Esophagus muscularis mucosa (tissue), 4 donors: ENCODE results near the gene POLD4. TPM values are rescaled to one million over a fixed set of nuclear protein-coding genes. Genes with fewer than 3 reads are reported as not detected.

Source experiments
- DNase-seq: peaks from one replicate; pipeline ENCODE4 v3.0.0-alpha.2; 2017; ENCODE audit errors: extremely low spot score
- H3K27ac ChIP-seq, 4 donors: fragments of 200-600 bp; sonication (generic); replicated peaks in 1 of 4; 1 replicate in 3 of 4; 2 replicates in 1 of 4; pipeline ENCODE4 v1.5.1; 2016 to 2019; ENCODE audit warnings: mild to moderate bottlenecking in 1 of 4
- H3K27me3 ChIP-seq, 4 donors: fragments of 200-600 bp; sonication (generic); one replicate each; pipeline versions ENCODE4 v1.5.1 to v1.6.0; 2016 to 2019
- H3K36me3 ChIP-seq, 4 donors: fragments of 200-600 bp; sonication (generic); one replicate each; pipeline ENCODE4 v1.5.1; 2016 to 2019
- H3K4me1 ChIP-seq, 4 donors: fragments of 200-600 bp; sonication (generic); one replicate each; pipeline ENCODE4 v1.5.1; 2016 to 2019
- H3K4me3 ChIP-seq, 4 donors: fragments of 200-600 bp; sonication (generic); 1 replicate in 2 of 4; 2 replicates in 2 of 4; pipeline ENCODE4 v1.5.1; 2016 to 2019; ENCODE audit warnings: mild to moderate bottlenecking in 4 of 4, moderate library complexity in 1 of 4
- H3K9me3 ChIP-seq, 4 donors: fragments of 200-600 bp; sonication (generic); 1 replicate in 3 of 4; 2 replicates in 1 of 4; pipeline ENCODE4 v1.5.1; 2016 to 2019
- EP300 ChIP-seq: sonication (generic); formaldehyde crosslinking; IDR thresholded peaks from one replicate; pipeline ENCODE4 v1.6.1; 2017; ENCODE audit warnings: antibody characterized with exemption
- POLR2A ChIP-seq: fragments of 450-650 bp; IDR thresholded peaks from one replicate; pipeline ENCODE4 v1.6.1; 2017; ENCODE audit warnings: antibody characterized with exemption, moderate library complexity, mild to moderate bottlenecking, low read depth
- POLR2AphosphoS5 ChIP-seq, 2 donors: sonication (generic); formaldehyde crosslinking; IDR thresholded peaks; one replicate each; pipeline ENCODE4 v1.6.1; 2017; ENCODE audit warnings: antibody characterized with exemption in 2 of 2
- WGBS: methylation state at CpG from one replicate; pipeline ENCODE4 v1.1.5; 2018; 5-methylcytosine and 5-hydroxymethylcytosine counted together
- intact Hi-C: fragments of 100-400 bp; cut with DNase I; formaldehyde crosslinking; loops from one replicate; pipeline ENCODE4 v1.15.1; 2023
- total RNA-seq, 4 donors: library from RNA; depleted of rRNA; stranded (reverse); fragments of >200 nt; gene quantifications; one replicate each; pipeline versions ENCODE4 v1.1.0 to v1.2.1, GENCODE V29; 2016
- TF ChIP-seq, protein P1 (sequence below), 3 experiments: fragments of 200-600 bp in 2 of 3; fragments of 450-650 bp in 1 of 3; sonication (generic) in 2 of 3; IDR thresholded peaks; one replicate each; pipeline ENCODE4 v1.5.1; 2017 to 2019; ENCODE audit warnings: antibody characterized with exemption in 3 of 3, mild to moderate bottlenecking in 2 of 3, moderate library complexity in 1 of 3

POLD4 gene
- total RNA-seq, 4 donors from 2014 or later = 77.2 to 106 (median 83.1) TPM

DNA sequence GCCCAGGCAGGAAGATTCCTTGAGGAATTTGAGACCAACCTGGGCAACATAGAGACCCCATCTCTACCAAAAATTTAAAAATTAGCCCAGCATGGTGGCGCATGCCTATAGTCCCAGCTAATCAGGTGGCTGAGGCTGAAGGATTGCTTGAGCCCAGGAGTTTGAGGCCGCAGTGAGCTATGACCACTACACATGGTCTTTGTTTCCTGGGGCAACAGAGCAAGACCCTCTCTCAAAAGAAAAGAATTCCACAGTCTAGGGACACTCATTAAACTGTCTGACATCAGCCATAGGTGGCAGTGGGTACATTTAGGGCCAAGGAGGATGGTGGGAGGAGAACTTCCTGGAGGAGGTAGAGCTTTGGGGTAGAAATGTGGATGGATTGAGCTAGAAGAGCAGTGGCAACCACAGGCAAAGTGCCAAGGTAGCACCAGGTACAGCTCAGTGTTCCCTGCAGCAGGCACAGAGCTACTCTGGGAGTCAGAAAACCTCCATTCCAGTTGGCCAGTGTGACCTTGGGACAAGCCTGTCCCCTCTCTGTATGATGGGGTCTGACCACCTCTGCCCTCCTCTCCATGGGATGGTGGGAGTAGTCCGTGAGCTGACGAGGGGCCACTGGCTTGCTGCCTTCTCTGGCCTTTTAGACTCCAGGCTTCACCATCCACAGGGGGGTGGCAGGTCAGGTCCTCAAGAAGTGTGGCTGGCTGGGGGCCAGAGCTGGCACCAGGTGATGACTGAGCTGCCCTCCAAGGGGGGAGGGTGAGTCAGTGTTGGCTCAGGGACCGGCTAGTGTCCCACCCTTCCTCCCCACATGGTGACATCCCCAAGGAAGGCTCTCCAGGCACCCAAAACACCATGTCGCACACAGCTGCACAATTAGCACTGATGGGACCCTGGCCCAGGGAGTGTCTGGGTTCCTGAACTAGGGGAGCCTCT lies 23.8 kb upstream of the POLD4 start:
- Histone ChIP-seq H3K4me3 (no peak overlapping the region), H3K27me3 (no peaks in the 10 kb centered on the region), H3K36me3 (no peaks in the 10 kb centered on the region), H3K4me1 (peaks cover 22 to 45% (median 30%) of the 10 kb centered on the region in 4 donors), H3K27ac (no peak overlapping the region), H3K9me3 (no peaks in the 10 kb centered on the region)
- 77% methylated on average over 5 of the region's 6 CpGs for WGBS
- TF ChIP-seq, protein P1, sequence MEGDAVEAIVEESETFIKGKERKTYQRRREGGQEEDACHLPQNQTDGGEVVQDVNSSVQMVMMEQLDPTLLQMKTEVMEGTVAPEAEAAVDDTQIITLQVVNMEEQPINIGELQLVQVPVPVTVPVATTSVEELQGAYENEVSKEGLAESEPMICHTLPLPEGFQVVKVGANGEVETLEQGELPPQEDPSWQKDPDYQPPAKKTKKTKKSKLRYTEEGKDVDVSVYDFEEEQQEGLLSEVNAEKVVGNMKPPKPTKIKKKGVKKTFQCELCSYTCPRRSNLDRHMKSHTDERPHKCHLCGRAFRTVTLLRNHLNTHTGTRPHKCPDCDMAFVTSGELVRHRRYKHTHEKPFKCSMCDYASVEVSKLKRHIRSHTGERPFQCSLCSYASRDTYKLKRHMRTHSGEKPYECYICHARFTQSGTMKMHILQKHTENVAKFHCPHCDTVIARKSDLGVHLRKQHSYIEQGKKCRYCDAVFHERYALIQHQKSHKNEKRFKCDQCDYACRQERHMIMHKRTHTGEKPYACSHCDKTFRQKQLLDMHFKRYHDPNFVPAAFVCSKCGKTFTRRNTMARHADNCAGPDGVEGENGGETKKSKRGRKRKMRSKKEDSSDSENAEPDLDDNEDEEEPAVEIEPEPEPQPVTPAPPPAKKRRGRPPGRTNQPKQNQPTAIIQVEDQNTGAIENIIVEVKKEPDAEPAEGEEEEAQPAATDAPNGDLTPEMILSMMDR (IDR thresholded peaks at IDR 0.05) = no peak
- TF ChIP-seq EP300 (no peak), POLR2AphosphoS5 (IDR thresholded peaks at IDR 0.05) (no peak), POLR2A (no peak)
- no peak for DNase-seq
- intact Hi-C loops = no loop called here

DNA sequence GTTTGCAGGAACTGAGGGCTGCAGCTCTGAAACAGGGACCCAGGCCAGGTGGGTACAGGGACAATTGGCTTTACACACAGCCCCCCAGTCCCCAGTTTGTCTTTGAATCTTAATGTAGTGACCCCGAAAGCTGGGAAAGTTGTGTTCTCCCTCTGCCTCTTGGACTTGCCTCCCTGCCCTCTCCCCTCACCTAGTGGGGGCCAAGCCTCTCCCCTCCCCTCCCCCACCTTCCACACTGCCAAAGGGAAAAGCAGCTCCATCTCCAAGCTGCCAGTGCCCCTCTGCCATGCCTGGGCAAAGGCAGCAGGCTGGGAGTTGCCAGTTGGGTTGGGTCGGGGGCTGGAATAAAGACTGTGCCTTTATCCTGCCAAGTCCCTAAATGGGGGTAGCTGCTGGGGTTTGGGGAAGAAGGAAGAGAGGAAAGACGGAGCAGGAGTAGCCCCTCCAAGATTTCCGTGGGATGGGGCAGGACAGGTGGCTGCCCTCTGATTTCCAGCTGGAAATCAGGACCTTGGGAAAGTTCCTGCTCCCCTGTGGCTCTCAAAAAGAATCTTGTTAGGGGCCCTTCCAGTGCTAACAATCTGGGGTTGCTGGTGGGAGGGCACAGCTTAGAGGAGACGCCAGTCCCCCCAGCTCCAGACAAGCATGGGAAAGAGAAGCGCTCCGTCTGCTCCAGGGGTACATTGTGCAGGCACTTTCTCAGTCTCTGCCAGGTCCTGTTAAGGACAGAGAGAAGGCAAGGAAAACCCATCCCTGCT lies 22.9 kb upstream of the POLD4 start:
- intact Hi-C loops = no loop called here
- TF ChIP-seq EP300 (no peak), POLR2A (no peak), POLR2AphosphoS5 (IDR thresholded peaks at IDR 0.05) (no peak)
- TF ChIP-seq, protein P1 (IDR thresholded peaks at IDR 0.05) = no peak

DNA sequence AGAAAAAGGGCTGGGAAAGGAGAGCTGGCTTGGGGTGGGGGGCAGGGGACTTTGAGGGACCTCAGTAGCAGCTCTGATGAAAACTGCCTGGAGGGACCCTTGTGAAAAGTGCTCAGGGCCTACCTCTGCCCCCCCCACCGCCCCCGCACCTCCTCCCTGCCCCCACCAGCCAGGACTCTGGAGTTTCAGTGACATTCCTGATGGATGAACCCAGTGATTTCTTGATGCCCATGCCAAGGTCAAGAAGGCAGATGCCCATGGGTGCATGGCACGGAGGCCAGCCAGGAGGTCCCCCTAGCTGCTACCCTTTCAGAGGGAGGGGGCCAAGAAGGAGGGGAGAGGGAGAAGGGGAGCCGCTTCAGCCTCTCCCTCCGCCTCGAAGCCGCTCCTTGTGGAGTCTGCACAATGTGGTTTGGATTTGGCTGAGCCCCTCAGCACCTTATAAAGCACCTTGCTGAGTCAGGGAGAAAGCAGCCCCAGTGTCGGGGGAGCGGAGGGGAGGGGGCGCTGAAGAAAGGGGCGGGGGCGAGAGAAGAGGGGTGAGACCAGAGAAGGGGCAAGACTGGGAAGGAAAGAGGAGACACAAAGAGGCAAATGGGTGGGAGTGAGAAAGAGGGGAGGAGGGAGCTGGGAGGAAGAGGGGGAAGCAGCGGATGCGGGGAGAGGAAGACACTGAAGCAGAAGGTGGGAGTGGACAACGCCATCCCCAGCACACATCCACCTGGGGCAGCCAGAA lies 22.1 kb upstream of the POLD4 start:
- Histone ChIP-seq H3K4me3 (no peak overlapping the region), H3K36me3 (no peaks in the 10 kb centered on the region), H3K27me3 (no peaks in the 10 kb centered on the region), H3K9me3 (no peaks in the 10 kb centered on the region), H3K4me1 (peaks cover 37 to 57% (median 46%) of the 10 kb centered on the region in 4 donors), H3K27ac (peak overlapping the region; percentile 98 to 99 (median 99))
- intact Hi-C loops = no loop called here
- no peak for DNase-seq
- WGBS = 48% methylated on average over 14 of the region's 15 CpGs
- TF ChIP-seq, protein P1 (IDR thresholded peaks at IDR 0.05) = no peak
- TF ChIP-seq EP300 (no peak), POLR2A (no peak), POLR2AphosphoS5 (IDR thresholded peaks at IDR 0.05) (no peak)

More for the DNA sequence above, 22.9 kb upstream of the POLD4 start:
- Histone ChIP-seq H3K36me3 (no peaks in the 10 kb centered on the region), H3K27ac (peak overlapping the region in 3 of 4 donors; percentile 99), H3K4me3 (no peak overlapping the region), H3K4me1 (peaks cover 31 to 49% (median 38%) of the 10 kb centered on the region in 4 donors), H3K27me3 (no peaks in the 10 kb centered on the region), H3K9me3 (no peaks in the 10 kb centered on the region)
- DNase-seq = no peak
- WGBS = 81% methylated on average over 6 of the region's 7 CpGs

DNA sequence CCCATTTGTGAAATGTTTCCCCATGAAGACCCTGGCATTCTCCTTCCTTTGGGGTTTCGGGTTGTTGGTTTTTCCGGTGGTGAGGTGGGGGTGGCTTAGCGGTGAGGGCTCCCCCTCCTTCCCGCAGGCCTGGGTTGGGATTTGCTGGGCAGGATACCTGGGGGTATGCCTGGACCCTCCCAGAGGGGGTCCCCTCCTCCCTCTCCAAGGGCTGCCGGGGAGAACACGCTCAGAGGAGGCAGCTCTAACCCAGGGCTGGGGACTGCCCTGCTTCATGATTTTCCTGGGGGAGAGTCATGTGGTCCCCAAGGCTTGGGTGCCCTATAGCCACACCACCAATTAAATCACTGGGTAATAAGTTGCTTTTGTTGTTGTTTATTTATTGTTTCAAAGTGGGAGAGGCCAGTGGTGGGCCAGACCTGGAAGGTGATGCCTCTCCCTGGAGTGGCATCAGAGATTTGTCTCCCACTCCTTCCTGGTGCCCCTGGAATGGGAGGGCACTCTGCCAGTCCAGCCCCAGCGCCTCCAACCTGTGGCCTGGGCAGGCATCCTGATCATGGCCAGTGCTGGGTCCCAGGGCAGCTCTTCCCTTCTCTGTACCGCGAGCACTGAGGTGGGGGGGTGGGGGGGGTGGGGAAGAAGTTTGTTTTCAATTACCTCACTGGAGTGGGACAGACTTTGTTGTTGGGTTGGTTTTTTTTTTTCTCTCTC lies 21.4 kb upstream of the POLD4 start:
- Histone ChIP-seq H3K27me3 (no peaks in the 10 kb centered on the region), H3K4me3 (peak overlapping the region; percentile 68 to 94 (median 90)), H3K9me3 (no peaks in the 10 kb centered on the region), H3K27ac (peak overlapping the region; percentile 98 to 99 (median 99)), H3K4me1 (peaks cover 37 to 63% (median 54%) of the 10 kb centered on the region in 4 donors), H3K36me3 (no peaks in the 10 kb centered on the region)
- intact Hi-C loops = no loop called here
- no peak for DNase-seq
- 48% methylated on average over 7 of the region's 9 CpGs for WGBS
- TF ChIP-seq POLR2AphosphoS5 (IDR thresholded peaks at IDR 0.05) = no peak
- TF ChIP-seq EP300 = no peak
